DND-41 (cell line): ENCODE data around the gene ZNF677.

Source experiments
- CTCF ChIP-seq: IDR thresholded peaks from 2 replicates; pipeline ENCODE4 v1.5.1; 2012; ENCODE audit warnings: borderline replicate concordance, low read length, moderate library complexity, mild to moderate bottlenecking; ENCODE audit not compliant: poor library complexity, severe bottlenecking; ENCODE audit errors: extremely low read depth
- EZH2 ChIP-seq: IDR thresholded peaks from 3 replicates; pipeline ENCODE4 v1.6.1; 2012; ENCODE audit warnings: borderline replicate concordance, low read depth, mild to moderate bottlenecking, moderate library complexity, low read length, inconsistent platforms; ENCODE audit not compliant: severe bottlenecking

GRCh38 chr19:53254411-53255341 is at the start of gene ZNF677:
- TF ChIP-seq CTCF (no peak), EZH2 (no peak)
